HCT116 (cell line): ENCODE measurements around the gene MED16. TPM values are rescaled to one million over a fixed set of nuclear protein-coding genes. Genes with fewer than 3 reads are reported as not detected.
"Not testable (repeated sequence)": the region's sequence is repeated elsewhere in the genome, so short reads cannot be mapped to it uniquely, and the experiment has no call there.

Experiments
- ATAC-seq: fragments of 200-7000 bp; cut with Tn5 transposase; 2 replicates; pipeline ENCODE4 v1.9.1; 2020; ENCODE audit warnings: mild to moderate bottlenecking, moderate library complexity
- BruUV-seq: library from RNA; stranded (reverse); fragments of 400-500 nt; replicated peaks from 2 replicates; lab custom pipeline; 2021; lab: Mats Ljungman, UMichigan
- CTCF ChIA-PET: fragments of 300-600 bp; sonication (Branson Sonifier 250); formaldehyde crosslinking; loops from one replicate; lab custom pipeline; 2021; ENCODE audit warnings: antibody characterized with exemption; lab: Charles Lee
- POLR2A ChIA-PET: fragments of 300-600, 350-600 bp; sonication (Branson Sonifier 250); formaldehyde crosslinking; loops from one replicate; lab custom pipeline; 2021; ENCODE audit warnings: antibody characterized with exemption; lab: Charles Lee
- RAD21 ChIA-PET, 2 experiments: fragments of 300-600 bp; sonication (Branson Sonifier 250); formaldehyde crosslinking; loops; one replicate each; lab custom pipeline; 2023; ENCODE audit warnings: low total read pairs in 2 of 2; ENCODE audit not compliant: uncharacterized antibody in 2 of 2, unreplicated experiment in 2 of 2, low non-redundant PET in 1 of 2; lab: Charles Lee
- DNase-seq: peaks from one replicate; pipeline ENCODE4 v3.0.0-alpha.2; 2010; ENCODE audit warnings: low read depth, low spot score
- H2AFZ ChIP-seq: fragments of 200-600 bp; shearing (Covaris generic), sonication (generic); 2 replicates; pipeline ENCODE4 v1.6.1; 2017; ENCODE audit warnings: low read depth, mixed run types, mixed read lengths, antibody characterized with exemption, low read length; ENCODE audit not compliant: poor library complexity, severe bottlenecking
- H3K27ac ChIP-seq: 2 replicates; pipeline ENCODE4 v1.5.1; 2012; ENCODE audit warnings: low read depth, low read length
- H3K27me3 ChIP-seq: fragments of 200-600 bp; sonication (generic); 2 replicates; pipeline ENCODE4 v1.6.1; 2016; ENCODE audit warnings: mixed run types, low read length, mixed read lengths; ENCODE audit not compliant: insufficient read depth
- H3K36me3 ChIP-seq, 2 experiments: fragments of 200-500 bp in 1 of 2; fragments of 200-600 bp in 1 of 2; sonication (Bioruptor generic) in 1 of 2; sonication (generic) in 1 of 2; 2 replicates each; pipeline versions ENCODE4 v1.5.1 to v1.6.1; 2014 to 2016; ENCODE audit warnings: low read length in 2 of 2, inconsistent platforms in 1 of 2, mixed read lengths in 1 of 2, mixed run types in 1 of 2; ENCODE audit not compliant: insufficient read depth in 2 of 2, control insufficient read depth in 1 of 2
- H3K4me1 ChIP-seq, 2 experiments: fragments of 200-600 bp in 1 of 2; sonication (generic) in 1 of 2; 2 replicates each; pipeline versions ENCODE4 v1.5.1 to v1.6.1; 2012 to 2017; ENCODE audit warnings: low read length in 2 of 2, inconsistent platforms in 1 of 2, mild to moderate bottlenecking in 1 of 2, mixed read lengths in 1 of 2, mixed run types in 1 of 2, moderate library complexity in 1 of 2; ENCODE audit not compliant: insufficient read depth in 2 of 2, control insufficient read depth in 1 of 2
- H3K4me2 ChIP-seq: fragments of 200-600 bp; sonication (generic); 2 replicates; pipeline ENCODE4 v1.6.1; 2017; ENCODE audit warnings: mixed run types, low read length, mixed read lengths
- H3K4me3 ChIP-seq, 2 experiments: fragments of 200-600 bp in 1 of 2; sonication (generic) in 1 of 2; replicated peaks in 1 of 2; 2 replicates each; pipeline ENCODE4 v1.5.1; 2011 to 2016; ENCODE audit warnings: low read length in 2 of 2, control low read depth in 1 of 2, low read depth in 1 of 2, mild to moderate bottlenecking in 1 of 2, mixed read lengths in 1 of 2, mixed run types in 1 of 2
- H3K79me2 ChIP-seq: fragments of 200-600 bp; sonication (generic); 2 replicates; pipeline ENCODE4 v1.6.1; 2017; ENCODE audit warnings: mild to moderate bottlenecking, mixed run types, low read length, moderate library complexity, mixed read lengths; ENCODE audit not compliant: insufficient read depth
- H3K9ac ChIP-seq: fragments of 200-600 bp; sonication (generic); 2 replicates; pipeline ENCODE4 v1.6.1; 2016; ENCODE audit warnings: low read length, mixed read lengths
- H3K9me2 ChIP-seq: fragments of 200-600 bp; sonication (generic), shearing (Covaris generic); 2 replicates; pipeline ENCODE4 v1.6.1; 2017; ENCODE audit warnings: mixed run types, mild to moderate bottlenecking, moderate library complexity; ENCODE audit not compliant: insufficient read depth
- H3K9me3 ChIP-seq, 2 experiments: fragments of 200-500 bp in 1 of 2; fragments of 200-600 bp in 1 of 2; sonication (Bioruptor generic) in 1 of 2; sonication (generic) in 1 of 2; 2 replicates each; pipeline ENCODE4 v1.6.1; 2014 to 2017; ENCODE audit warnings: low read length in 2 of 2, mixed read lengths in 2 of 2, inconsistent platforms in 1 of 2, low read depth in 1 of 2, mild to moderate bottlenecking in 1 of 2, mixed run types in 1 of 2, moderate library complexity in 1 of 2; ENCODE audit not compliant: control insufficient read depth in 1 of 2, insufficient read depth in 1 of 2
- H4K20me1 ChIP-seq: fragments of 200-600 bp; sonication (generic), shearing (Covaris generic); 2 replicates; pipeline ENCODE4 v1.6.1; 2017; ENCODE audit warnings: mixed run types, mild to moderate bottlenecking, moderate library complexity; ENCODE audit not compliant: insufficient read depth
- CBX3 ChIP-seq: IDR thresholded peaks from 2 replicates; pipeline ENCODE4 v1.6.1; 2012; ENCODE audit warnings: low read depth
- CEBPB ChIP-seq: IDR thresholded peaks from 2 replicates; pipeline ENCODE4 v1.6.1; 2012; ENCODE audit warnings: low read depth
- EZH2 ChIP-seq: fragments of 200-600 bp; sonication (generic); IDR thresholded peaks from 2 replicates; pipeline ENCODE4 v1.6.1; 2017; ENCODE audit warnings: antibody characterized with exemption, mixed run types
- EZH2phosphoT487 ChIP-seq: fragments of 200-600 bp; IDR thresholded peaks from 2 replicates; pipeline ENCODE4 v1.6.1; 2018; ENCODE audit warnings: antibody characterized with exemption, borderline replicate concordance
- POLR2AphosphoS5 ChIP-seq: IDR thresholded peaks from 2 replicates; pipeline ENCODE4 v1.6.1; 2011; ENCODE audit warnings: mild to moderate bottlenecking, low read depth, low read length, moderate library complexity
- SRF ChIP-seq: IDR thresholded peaks from 2 replicates; pipeline ENCODE4 v1.6.1; 2012; ENCODE audit warnings: low read depth
- TCF7L2 ChIP-seq: IDR thresholded peaks from 2 replicates; pipeline ENCODE4 v1.7.0; 2011; ENCODE audit warnings: borderline replicate concordance, inconsistent platforms; ENCODE audit not compliant: insufficient read depth, insufficient read length; ENCODE audit errors: extremely low read depth
- YY1 ChIP-seq: IDR thresholded peaks from 2 replicates; pipeline ENCODE4 v1.6.1; 2011; ENCODE audit warnings: low read length, low read depth, moderate library complexity, mild to moderate bottlenecking; ENCODE audit not compliant: insufficient replicate concordance; ENCODE audit errors: extremely low read depth
- intact Hi-C: fragments of 100-400 bp; cut with micrococcal nuclease; formaldehyde crosslinking; loops from 2 replicates; pipeline ENCODE4 v1.10.0; 2022
- total RNA-seq: library from RNA; stranded (reverse); gene quantifications from one replicate; pipeline ENCODE4 v1.2.1, GENCODE V29; 2021; ENCODE audit not compliant: unreplicated experiment
- TF ChIP-seq, protein P1 (sequence below): IDR thresholded peaks from 2 replicates; pipeline ENCODE4 v1.6.1; 2012; ENCODE audit warnings: low read depth

MED16 gene
- total RNA-seq, 1 experiment from 2014 or later = 73.6 TPM

DNA sequence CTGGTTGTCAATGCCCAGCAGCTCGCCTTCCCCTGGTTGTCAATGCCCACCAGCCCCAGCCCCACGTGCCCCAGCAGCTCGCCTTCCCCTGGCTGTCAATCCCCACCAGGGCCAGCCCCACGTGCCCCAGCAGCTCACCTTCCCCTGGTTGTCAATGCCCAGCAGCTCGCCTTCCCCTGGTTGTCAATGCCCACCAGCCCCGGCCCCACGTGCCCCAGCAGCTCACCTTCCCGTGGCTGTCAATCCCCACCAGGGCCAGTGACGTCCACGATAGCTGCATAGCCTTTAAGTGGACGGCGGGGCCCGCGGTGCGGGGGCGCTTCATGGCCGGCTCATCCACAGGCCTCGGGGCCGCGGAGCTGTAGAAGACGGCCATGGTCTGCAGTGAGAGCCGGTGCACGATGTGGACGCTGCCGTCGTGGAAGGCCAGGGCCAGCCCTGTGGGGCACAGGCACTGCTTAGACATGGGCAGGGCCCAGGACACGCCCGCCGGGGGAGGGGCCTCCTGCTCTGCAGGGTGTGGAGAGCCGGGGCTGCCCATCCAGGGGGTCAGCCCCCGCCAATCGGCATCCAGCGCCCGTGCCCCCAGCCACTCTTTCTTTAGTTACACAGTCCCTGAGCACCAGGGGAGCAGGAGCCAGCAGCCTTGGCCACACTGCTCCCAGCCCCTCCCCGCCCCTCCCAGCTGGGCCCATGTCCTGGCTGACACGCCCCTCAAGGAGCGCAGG lies 13.1 kb downstream of the MED16 start:
- Histone ChIP-seq H3K9ac (no peak overlapping the region), H3K4me3 (no peak overlapping the region), H4K20me1 (no peaks in the 10 kb centered on the region), H3K4me2 (no peak overlapping the region), H3K27me3 (no peaks in the 10 kb centered on the region), H3K27ac (no peak overlapping the region), H3K9me3 (no peaks in the 10 kb centered on the region), H3K9me2 (no peaks in the 10 kb centered on the region), H2AFZ (no peak overlapping the region), H3K79me2 (no peaks in the 10 kb centered on the region), H3K4me1 (peaks cover 18 to 20% of the 10 kb centered on the region in 2 experiments), H3K36me3 (peaks cover 0 to 13% of the 10 kb centered on the region in 2 experiments; a peak in 1 of 4 replicates)
- TF ChIP-seq EZH2 (no peak), CEBPB (no peak), SRF (no peak), EZH2phosphoT487 (no peak), TCF7L2 (no peak), POLR2AphosphoS5 (no peak), YY1 (no peak), CBX3 (no peak)
- TF ChIP-seq, protein P1, sequence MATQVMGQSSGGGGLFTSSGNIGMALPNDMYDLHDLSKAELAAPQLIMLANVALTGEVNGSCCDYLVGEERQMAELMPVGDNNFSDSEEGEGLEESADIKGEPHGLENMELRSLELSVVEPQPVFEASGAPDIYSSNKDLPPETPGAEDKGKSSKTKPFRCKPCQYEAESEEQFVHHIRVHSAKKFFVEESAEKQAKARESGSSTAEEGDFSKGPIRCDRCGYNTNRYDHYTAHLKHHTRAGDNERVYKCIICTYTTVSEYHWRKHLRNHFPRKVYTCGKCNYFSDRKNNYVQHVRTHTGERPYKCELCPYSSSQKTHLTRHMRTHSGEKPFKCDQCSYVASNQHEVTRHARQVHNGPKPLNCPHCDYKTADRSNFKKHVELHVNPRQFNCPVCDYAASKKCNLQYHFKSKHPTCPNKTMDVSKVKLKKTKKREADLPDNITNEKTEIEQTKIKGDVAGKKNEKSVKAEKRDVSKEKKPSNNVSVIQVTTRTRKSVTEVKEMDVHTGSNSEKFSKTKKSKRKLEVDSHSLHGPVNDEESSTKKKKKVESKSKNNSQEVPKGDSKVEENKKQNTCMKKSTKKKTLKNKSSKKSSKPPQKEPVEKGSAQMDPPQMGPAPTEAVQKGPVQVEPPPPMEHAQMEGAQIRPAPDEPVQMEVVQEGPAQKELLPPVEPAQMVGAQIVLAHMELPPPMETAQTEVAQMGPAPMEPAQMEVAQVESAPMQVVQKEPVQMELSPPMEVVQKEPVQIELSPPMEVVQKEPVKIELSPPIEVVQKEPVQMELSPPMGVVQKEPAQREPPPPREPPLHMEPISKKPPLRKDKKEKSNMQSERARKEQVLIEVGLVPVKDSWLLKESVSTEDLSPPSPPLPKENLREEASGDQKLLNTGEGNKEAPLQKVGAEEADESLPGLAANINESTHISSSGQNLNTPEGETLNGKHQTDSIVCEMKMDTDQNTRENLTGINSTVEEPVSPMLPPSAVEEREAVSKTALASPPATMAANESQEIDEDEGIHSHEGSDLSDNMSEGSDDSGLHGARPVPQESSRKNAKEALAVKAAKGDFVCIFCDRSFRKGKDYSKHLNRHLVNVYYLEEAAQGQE = no peak
- no TSS peak for BruUV-seq
- ChIA-PET CTCF (no interaction called here), POLR2A (interaction anchor here (0.7 to 1.6 kb wide), 2 partner anchors 142 to 308 kb away, joined by 3 to 4 read pairs; partner anchors contain the start of genes BSG and RNU6-2), RAD21 (interaction anchor here in 1 of 2 experiments (0.7 kb wide), 1 partner anchor 139 kb away, joined by 5 read pairs; no protein-coding TSS in a partner anchor)
- DNase-seq (no peak), ATAC-seq (no peak)
- intact Hi-C loops = no loop called here

DNA sequence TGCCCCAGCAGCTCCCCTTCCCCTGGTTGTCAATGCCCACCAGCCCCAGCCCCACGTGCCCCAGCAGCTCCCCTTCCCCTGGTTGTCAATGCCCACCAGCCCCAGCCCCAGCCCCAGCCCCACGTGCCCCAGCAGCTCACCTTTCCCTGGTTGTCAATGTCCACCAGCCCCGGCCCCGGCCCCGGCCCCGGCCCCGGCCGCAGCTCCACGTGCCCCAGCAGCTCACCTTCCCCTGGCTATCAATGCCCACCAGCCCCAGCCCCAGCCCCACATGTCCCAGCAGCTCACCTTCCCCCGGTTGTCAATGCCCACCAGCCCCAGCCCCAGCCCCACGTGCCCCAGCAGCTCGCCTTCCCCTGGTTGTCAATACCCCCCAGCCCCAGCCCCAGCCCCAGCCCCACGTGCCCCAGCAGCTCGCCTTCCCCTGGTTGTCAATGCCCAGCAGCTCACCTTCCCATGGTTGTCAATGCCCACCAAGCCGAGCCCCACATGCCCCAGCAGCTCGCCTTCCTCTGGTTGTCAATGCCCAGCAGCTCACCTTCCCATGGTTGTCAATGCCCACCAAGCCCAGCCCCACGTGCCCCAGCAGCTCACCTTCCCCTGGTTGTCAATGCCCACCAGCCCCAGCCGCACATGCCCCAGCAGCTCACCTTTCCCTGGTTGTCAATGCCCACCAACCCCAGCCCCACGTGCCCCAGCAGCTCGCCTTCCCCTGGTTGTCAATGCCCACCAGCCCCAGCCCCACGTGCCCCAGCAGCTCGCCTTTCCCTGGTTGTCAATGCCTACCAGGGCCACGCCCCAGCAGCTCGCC lies 14.0 kb downstream of the MED16 start:
- RAD21 ChIA-PET = interaction anchor here in 1 of 2 experiments (0.7 kb wide), 1 partner anchor 140 kb away, joined by 5 read pairs; no protein-coding TSS in a partner anchor
- BruUV-seq, DNase-seq: not testable (repeated sequence)

More for the DNA sequence above, 14.0 kb downstream of the MED16 start:
- ATAC-seq, intact Hi-C loops, H3K4me2 ChIP-seq, H3K4me3 ChIP-seq, CTCF ChIA-PET, H3K27me3 ChIP-seq, H2AFZ ChIP-seq, H3K9ac ChIP-seq, H4K20me1 ChIP-seq, H3K9me2 ChIP-seq, H3K9me3 ChIP-seq, H3K79me2 ChIP-seq, H3K27ac ChIP-seq: not testable (repeated sequence)
- Histone ChIP-seq H3K36me3 (peaks cover 0 to 13% of the 10 kb centered on the region in 2 experiments; a peak in 1 of 4 replicates), H3K4me1 (peaks cover 8 to 11% of the 10 kb centered on the region in 2 experiments)
- POLR2A ChIA-PET = interaction anchor here (0.6 to 1.6 kb wide), 5 partner anchors 19 to 351 kb away, joined by 3 to 5 read pairs (median 4); partner anchors contain the start of genes BSG and RNU6-2
